BLaER1 (cell line): ENCODE measurements around the gene BLNK.

Source experiments
- H3K27ac ChIP-seq: shearing (Covaris generic); formaldehyde crosslinking; 2 replicates; pipeline ENCODE4 v1.8.1; 2022
- H3K27me3 ChIP-seq: shearing (Covaris generic); formaldehyde crosslinking; 2 replicates; pipeline ENCODE4 v1.8.1; 2022
- H3K36me3 ChIP-seq: shearing (Covaris generic); formaldehyde crosslinking; 2 replicates; pipeline ENCODE4 v1.8.1; 2022
- H3K4me1 ChIP-seq: shearing (Covaris generic); formaldehyde crosslinking; 2 replicates; pipeline ENCODE4 v1.8.1; 2022
- H3K4me2 ChIP-seq: shearing (Covaris generic); formaldehyde crosslinking; 2 replicates; pipeline ENCODE4 v1.8.1; 2022
- H3K4me3 ChIP-seq: shearing (Covaris generic); formaldehyde crosslinking; 2 replicates; pipeline ENCODE4 v1.8.1; 2022
- H3K9ac ChIP-seq: shearing (Covaris generic); formaldehyde crosslinking; 2 replicates; pipeline ENCODE4 v1.8.1; 2022
- H3K9me3 ChIP-seq: shearing (Covaris generic); formaldehyde crosslinking; 2 replicates; pipeline ENCODE4 v1.8.1; 2022
- H4K20me1 ChIP-seq: shearing (Covaris generic); formaldehyde crosslinking; 2 replicates; pipeline ENCODE4 v1.8.1; 2022
- Cebpa-rat ChIP-seq: shearing (Covaris generic); IDR thresholded peaks from 2 replicates; pipeline ENCODE4 v1.8.1; 2022

BLNK gene

DNA sequence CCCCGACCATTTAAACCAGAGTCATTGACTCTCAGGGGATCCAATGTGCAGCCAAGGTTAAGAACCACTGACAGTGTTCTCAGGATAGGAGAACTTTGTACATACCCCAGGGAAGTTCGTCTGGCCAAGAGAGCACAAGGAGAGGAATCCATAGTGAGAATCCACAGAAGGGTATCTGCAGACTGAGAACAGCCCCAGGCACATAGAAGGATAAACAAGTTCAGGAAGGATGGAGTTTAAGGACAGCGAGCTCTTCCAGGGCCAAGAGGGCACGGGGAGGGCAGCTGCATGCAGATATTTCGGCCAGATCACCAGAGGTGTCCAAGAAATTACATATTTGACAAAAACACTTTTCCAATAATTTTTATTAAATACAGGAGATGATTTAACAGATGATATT, 16.4 kb downstream of the BLNK start:
- Histone ChIP-seq H3K4me3 (no peak overlapping the region), H3K27ac (no peak overlapping the region), H3K9me3 (no peaks in the 10 kb centered on the region), H3K27me3 (no peaks in the 10 kb centered on the region), H3K9ac (no peak overlapping the region), H3K36me3 (peaks cover 72% of the 10 kb centered on the region), H4K20me1 (peaks cover 98% of the 10 kb centered on the region), H3K4me2 (no peak overlapping the region), H3K4me1 (peaks cover 59% of the 10 kb centered on the region)
- no peak for TF ChIP-seq Cebpa-rat

DNA sequence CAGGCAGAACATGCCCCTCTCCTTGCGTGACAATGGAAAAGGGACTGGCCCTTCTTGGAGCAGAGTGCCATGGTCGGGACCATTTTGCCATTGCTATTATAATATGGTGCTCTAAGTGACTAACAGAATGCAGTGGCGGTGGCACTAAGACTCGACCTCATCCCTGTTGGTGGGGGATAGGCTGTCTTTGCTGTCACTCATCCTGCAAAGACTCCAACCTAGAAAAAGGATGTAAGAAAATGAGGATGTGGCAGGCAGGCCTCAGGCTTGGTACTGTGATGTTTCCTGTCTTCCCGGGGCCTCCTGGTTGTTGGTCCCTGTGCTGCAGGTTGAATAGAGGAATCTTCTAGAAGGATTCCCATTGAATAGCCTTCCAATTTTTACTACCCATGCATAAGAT, 18.6 kb downstream of the BLNK start:
- Histone ChIP-seq H3K27ac (no peak overlapping the region), H4K20me1 (peaks cover 95% of the 10 kb centered on the region), H3K4me1 (peaks cover 37% of the 10 kb centered on the region), H3K9me3 (peaks cover 3% of the 10 kb centered on the region; the same call in 1 of the 2 replicates), H3K9ac (no peak overlapping the region), H3K36me3 (peaks cover 67% of the 10 kb centered on the region), H3K4me3 (no peak overlapping the region), H3K4me2 (no peak overlapping the region), H3K27me3 (no peaks in the 10 kb centered on the region)
- no peak for TF ChIP-seq Cebpa-rat

DNA sequence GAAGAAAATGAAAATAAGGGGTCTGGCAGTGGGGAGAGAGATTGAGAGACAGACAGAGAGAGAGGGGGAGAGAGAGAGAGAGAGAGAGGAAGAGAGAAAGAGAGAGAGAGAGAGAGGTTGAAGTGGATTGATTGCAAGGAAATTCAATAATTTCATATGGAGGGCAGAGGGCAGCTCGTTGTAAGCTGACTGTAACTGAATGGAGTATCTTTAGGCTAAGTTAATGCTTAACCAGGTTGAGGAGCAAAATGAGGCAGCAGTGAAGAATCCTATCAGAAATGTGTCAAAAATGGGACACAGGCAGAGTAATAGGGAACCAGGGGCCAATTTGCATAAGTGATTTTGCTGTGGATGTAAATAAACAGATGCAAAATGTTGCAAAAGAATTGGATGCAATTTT, 21.0 kb downstream of the BLNK start:
- Histone ChIP-seq H3K4me2 (no peak overlapping the region), H4K20me1 (peaks cover 87% of the 10 kb centered on the region), H3K36me3 (peaks cover 65% of the 10 kb centered on the region), H3K4me1 (peaks cover 31% of the 10 kb centered on the region), H3K4me3 (no peak overlapping the region), H3K9ac (no peak overlapping the region), H3K9me3 (peaks cover 11% of the 10 kb centered on the region; the same call in 1 of the 2 replicates), H3K27me3 (no peaks in the 10 kb centered on the region), H3K27ac (no peak overlapping the region)
- TF ChIP-seq Cebpa-rat, result no peak

DNA sequence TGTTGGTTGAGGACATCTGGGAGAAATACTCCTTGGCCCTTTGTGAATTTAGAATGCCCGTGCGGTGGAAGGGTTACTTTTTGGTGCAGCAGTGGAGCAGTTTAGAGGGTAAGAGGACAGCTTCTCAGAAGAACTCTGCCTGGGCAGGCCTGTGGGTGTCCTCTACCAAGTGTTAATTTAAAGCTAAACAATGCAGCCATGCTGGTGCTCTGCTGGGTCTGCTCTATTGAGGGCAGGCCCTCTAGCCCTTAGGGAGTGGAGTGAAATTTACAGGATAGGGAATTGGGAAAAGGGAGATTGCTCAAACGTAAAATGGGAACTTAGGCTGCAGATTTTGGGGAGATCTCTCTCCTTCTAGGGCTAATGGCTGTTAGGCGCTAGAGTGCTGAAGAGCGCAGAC, 22.1 kb downstream of the BLNK start:
- H3K4me3 ChIP-seq, result no peak overlapping the region
- peaks cover 11% of the 10 kb centered on the region; the same call in 1 of the 2 replicates for H3K9me3 ChIP-seq
- peaks cover 86% of the 10 kb centered on the region for H4K20me1 ChIP-seq
- no peak for TF ChIP-seq Cebpa-rat
- H3K9ac ChIP-seq, result no peak overlapping the region
- peaks cover 54% of the 10 kb centered on the region for H3K36me3 ChIP-seq
- no peak overlapping the region for H3K4me2 ChIP-seq
- H3K27me3 ChIP-seq, result no peaks in the 10 kb centered on the region
- H3K27ac ChIP-seq, result peak overlapping the region; percentile 43
- H3K4me1 ChIP-seq, result peaks cover 42% of the 10 kb centered on the region

DNA sequence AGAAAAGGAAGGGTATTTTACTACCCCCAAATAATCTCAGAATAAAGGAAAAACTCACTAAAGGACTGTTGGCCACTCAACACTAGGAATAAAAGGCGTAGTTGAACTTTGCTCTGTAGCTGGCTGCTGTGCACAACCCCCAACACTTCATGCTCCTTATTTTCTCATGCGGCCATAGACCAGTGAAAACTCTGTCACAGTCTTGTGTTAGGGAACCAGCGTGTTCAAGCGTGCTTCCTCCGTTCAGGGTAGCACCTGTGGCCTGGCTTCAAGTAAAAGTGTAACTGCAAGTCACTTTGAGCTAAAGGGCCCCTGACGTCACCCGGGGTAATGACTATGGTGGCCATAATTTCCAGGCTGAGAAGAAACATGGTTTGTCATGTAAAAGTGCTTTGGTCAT, 27.0 kb downstream of the BLNK start:
- no peaks in the 10 kb centered on the region for H3K27me3 ChIP-seq
- H3K27ac ChIP-seq, result peak overlapping the region; percentile 52
- H3K36me3 ChIP-seq, result peaks cover 68% of the 10 kb centered on the region
- TF ChIP-seq Cebpa-rat, result no peak
- H3K4me3 ChIP-seq, result no peak overlapping the region
- H3K4me2 ChIP-seq, result peak overlapping the region; percentile 63
- no peak overlapping the region for H3K9ac ChIP-seq
- H4K20me1 ChIP-seq, result peaks cover 38% of the 10 kb centered on the region; the same call in 1 of the 2 replicates
- H3K4me1 ChIP-seq, result peaks cover 73% of the 10 kb centered on the region
- peaks cover 11% of the 10 kb centered on the region; the same call in 1 of the 2 replicates for H3K9me3 ChIP-seq

DNA sequence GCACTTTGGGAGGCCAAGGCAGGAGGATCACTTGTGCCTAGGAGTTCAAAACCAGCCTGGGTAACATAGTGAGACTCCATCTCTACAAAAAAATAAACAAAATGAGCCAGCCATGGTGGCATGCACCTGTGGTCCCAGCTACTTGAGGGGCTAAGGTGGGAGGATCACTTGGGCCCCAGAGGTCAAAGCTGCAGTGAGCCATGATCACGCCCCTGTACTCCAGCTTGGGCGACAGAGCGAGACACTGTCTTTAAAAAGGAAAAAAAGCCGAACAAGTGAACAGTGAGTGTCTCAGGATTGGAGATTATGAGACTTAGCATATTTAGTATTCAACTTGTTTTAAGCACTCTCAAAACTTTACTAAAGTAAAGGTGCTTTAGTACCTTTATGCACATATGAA, 28.1 kb downstream of the BLNK start:
- Histone ChIP-seq H3K36me3 (peaks cover 65% of the 10 kb centered on the region), H4K20me1 (peaks cover 27% of the 10 kb centered on the region; the same call in 1 of the 2 replicates), H3K9ac (0 out of 2 replicates have a peak overlapping the region, but pooled peaks have one; percentile 17), H3K4me3 (no peak overlapping the region), H3K27me3 (no peaks in the 10 kb centered on the region), H3K4me1 (peaks cover 83% of the 10 kb centered on the region), H3K9me3 (peaks cover 11% of the 10 kb centered on the region; the same call in 1 of the 2 replicates), H3K27ac (peak overlapping the region; percentile 94), H3K4me2 (peak overlapping the region; percentile 58)
- TF ChIP-seq Cebpa-rat, result no peak

DNA sequence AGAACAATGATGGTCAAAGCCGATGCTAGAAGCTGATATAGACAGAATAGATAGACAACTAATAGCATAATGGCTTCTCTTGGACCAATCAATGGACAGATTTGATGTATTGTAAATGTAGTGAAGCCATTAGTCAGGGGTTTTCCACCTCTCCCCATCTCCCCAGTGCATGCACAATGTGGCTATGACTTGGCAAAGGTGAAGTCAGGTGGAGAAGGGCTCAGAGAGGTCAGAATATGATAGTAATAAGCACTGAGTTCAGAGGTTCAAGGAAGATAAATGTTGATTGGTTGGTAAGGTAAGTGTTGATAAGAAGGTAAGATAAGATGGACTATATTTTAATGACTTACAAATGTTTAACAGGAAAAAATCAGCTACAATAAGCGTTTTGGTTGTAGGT, 28.5 kb downstream of the BLNK start:
- Histone ChIP-seq H3K9me3 (peaks cover 9% of the 10 kb centered on the region; the same call in 1 of the 2 replicates), H3K27ac (peak overlapping the region; percentile 94), H3K36me3 (peaks cover 66% of the 10 kb centered on the region), H4K20me1 (peaks cover 25% of the 10 kb centered on the region; the same call in 1 of the 2 replicates), H3K9ac (0 out of 2 replicates have a peak overlapping the region, but pooled peaks have one; percentile 17), H3K4me1 (peaks cover 88% of the 10 kb centered on the region), H3K4me2 (peak overlapping the region; percentile 58), H3K27me3 (no peaks in the 10 kb centered on the region), H3K4me3 (no peak overlapping the region)
- TF ChIP-seq Cebpa-rat, result no peak

DNA sequence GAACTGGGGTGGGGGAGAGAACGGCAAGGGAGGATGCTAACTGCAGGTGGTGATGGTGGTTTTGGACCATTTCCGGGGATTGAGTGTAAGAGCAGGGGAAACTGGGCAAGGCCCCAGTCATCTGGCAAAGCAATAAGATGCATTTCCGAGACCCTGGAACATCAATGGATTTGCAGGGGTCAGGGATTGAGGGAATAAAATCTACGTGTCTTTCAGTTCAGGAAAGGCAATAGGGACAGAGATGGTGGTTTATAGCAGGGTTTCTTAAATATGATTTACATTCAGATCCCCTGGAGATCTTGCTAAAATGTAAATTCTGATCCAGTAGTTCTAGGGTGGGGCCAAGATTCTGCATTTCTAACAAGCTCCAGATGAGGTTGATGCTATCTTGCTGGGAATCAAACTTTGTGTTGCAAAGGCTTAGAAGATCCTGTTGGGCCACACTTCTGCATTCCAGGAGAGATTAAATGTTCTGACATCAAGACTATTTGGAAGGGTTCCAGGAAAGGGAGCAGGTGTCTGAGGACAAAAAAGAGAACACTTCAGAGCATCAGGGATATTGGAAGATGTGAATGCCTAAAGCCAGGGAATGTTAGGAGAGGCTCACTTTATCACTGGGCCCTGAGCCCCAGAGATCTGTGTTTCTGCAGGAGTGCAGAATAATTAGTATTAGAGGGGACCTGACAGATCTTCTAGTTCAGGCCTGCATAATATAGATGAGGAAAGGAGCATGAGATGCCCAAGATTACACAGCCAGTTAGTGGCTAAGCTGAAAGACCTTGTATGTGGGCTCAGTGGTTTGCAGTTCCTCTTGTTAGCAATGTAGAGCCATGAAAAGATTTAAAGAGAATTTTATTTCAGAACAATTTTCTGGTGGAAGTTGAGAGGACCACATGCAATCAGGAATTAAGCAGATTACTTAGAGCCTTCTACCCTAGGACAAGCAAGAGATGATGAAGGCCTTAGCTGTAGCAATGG, 32.4 kb downstream of the BLNK start:
- H3K36me3 ChIP-seq, result peaks cover 70% of the 10 kb centered on the region
- H3K9ac ChIP-seq, result peak overlapping the region; percentile 79
- no peak for TF ChIP-seq Cebpa-rat
- peak overlapping the region; percentile 42 for H3K4me3 ChIP-seq
- no peaks in the 10 kb centered on the region for H3K9me3 ChIP-seq
- H3K4me1 ChIP-seq, result peaks cover 100% of the 10 kb centered on the region
- H3K4me2 ChIP-seq, result peak overlapping the region; percentile 90
- no peaks in the 10 kb centered on the region; the same call in 1 of the 2 replicates for H4K20me1 ChIP-seq
- no peaks in the 10 kb centered on the region for H3K27me3 ChIP-seq
- H3K27ac ChIP-seq, result peak overlapping the region; percentile 94

DNA sequence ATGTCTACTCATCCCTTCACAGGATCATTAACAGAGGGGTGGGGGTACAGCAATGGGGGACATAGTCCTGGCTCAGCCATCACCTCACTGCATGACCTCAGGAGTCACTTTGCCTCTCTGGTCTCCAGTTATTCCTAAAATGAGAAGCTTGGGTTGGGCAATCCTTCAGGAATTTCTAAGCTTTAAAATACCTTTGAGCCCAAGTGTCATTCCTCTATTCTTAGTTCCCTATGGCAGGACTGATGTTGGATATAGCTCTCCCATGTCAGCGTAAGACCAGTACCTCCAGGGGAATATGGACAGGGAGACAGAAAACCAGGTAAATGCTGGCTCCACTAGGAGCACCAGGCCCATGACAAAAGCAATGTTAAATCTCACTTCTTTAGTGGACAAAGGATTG, 34.5 kb downstream of the BLNK start:
- no peaks in the 10 kb centered on the region for H4K20me1 ChIP-seq
- H3K4me2 ChIP-seq, result peak overlapping the region; percentile 90
- H3K27ac ChIP-seq, result peak overlapping the region; percentile 94
- H3K9ac ChIP-seq, result peak overlapping the region; percentile 79
- peaks cover 100% of the 10 kb centered on the region for H3K4me1 ChIP-seq
- no peaks in the 10 kb centered on the region for H3K9me3 ChIP-seq
- TF ChIP-seq Cebpa-rat, result no peak
- peaks cover 71% of the 10 kb centered on the region for H3K36me3 ChIP-seq
- H3K4me3 ChIP-seq, result peak overlapping the region; percentile 51; the same call in 1 of the 2 replicates
- H3K27me3 ChIP-seq, result no peaks in the 10 kb centered on the region

DNA sequence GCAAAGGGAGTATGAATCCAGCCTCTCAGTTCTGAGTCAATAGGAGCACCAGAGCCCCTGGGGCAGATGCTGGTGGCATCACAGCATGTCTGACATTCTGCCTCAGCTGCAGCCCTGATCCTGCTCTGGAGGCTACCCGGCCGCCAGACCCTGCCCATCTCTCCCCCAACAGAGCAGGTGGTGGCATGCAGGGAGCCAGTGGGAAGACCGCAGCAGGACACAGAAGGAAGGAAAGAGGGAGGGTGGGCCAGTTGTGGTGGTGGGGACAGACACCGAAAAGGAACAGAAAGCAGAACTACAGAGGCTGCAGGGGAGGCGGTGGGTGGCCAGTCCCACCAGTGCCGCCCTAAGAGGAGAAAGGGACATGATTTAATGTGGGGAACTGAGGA, 35.3 kb downstream of the BLNK start:
- Histone ChIP-seq H3K4me2 (peak overlapping the region; percentile 90), H3K27ac (peak overlapping the region; percentile 94), H3K27me3 (no peaks in the 10 kb centered on the region), H3K4me3 (peak overlapping the region; percentile 51), H3K36me3 (peaks cover 70% of the 10 kb centered on the region), H4K20me1 (no peaks in the 10 kb centered on the region), H3K9ac (peak overlapping the region; percentile 79), H3K4me1 (peaks cover 100% of the 10 kb centered on the region), H3K9me3 (no peaks in the 10 kb centered on the region)
- no peak for TF ChIP-seq Cebpa-rat
